ENCODE data around the gene UNC45B. TPM values are rescaled to one million over a fixed set of nuclear protein-coding genes. Genes with fewer than 3 reads are reported as not detected.

UNC45B gene
- total RNA-seq, 2 experiments from 2014 or later = 0.11 to 0.20 TPM

DNA sequence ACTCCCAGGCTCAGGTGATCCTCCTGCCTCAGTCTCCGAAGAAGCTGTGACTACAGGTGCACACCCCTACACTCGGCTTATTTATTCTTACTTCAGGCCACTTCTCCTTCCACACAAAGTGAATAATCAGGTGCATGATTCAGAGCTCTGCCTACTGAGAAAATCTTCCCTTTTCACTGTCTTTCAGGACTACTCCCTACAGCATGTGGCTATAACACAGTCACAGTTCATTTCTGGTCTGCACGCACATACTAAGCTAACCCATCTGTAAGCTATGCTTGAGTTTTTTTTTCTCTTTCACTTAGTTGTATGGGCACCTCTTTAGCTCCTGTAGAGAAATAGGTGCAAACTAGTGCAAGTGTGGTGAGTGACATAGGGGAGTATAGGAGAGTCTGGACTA lies 87.7 kb downstream of the UNC45B start:
- Mint-ChIP-seq H3K36me3 (ENCODE audit: low read depth) (peaks cover 37% of the 10 kb centered on the region), H3K27ac (peak overlapping the region; percentile 100), H3K9me3 (peaks cover 3% of the 10 kb centered on the region), H3K4me3 (peak overlapping the region; percentile 26), H3K4me1 (ENCODE audit: low read depth) (peaks cover 92% of the 10 kb centered on the region), H3K27me3 (no peaks in the 10 kb centered on the region)
- Histone ChIP-seq H3K27me3 (ENCODE audit: control insufficient read depth in 1 of 2, insufficient read depth in 2 of 2, low read length in 2 of 2) (no peaks in the 10 kb centered on the region), H3K4me1 (ENCODE audit: insufficient read depth, low read length) (peaks cover 68% of the 10 kb centered on the region), H3K9me3 (ENCODE audit: control insufficient read depth in 1 of 2, insufficient read depth in 1 of 2, low read length in 2 of 2) (no peaks in the 10 kb centered on the region), H3K27ac (ENCODE audit: low read depth in 1 of 2, low read length in 2 of 2) (no peak overlapping the region), H3K4me3 (ENCODE audit: low read length) (no peak overlapping the region), H3K36me3 (ENCODE audit: insufficient read depth, low read length) (no peaks in the 10 kb centered on the region)
- no peak for ATAC-seq (ENCODE audit: poor library complexity)
- no peak for DNase-seq
- intact Hi-C loops (cut with DNase I, micrococcal nuclease) = no loop called here
- POLR2A ChIA-PET = interaction anchor here (0.6 to 10.9 kb wide), 13 partner anchors 9 to 343 kb away, joined by 3 to 440 read pairs (median 4); partner anchors contain the start of genes PEX12 and SLFN12
- CTCF ChIA-PET = interaction anchor here (0.6 to 1.7 kb wide), 3 partner anchors 43 to 276 kb away, joined by 3 to 4 read pairs (median 3); no protein-coding TSS in a partner anchor
- TF ChIP-seq CTCF (IDR thresholded peaks at IDR 0.05) = no peak

GRCh38 chr17:35235917-35236316 lies 88.3 kb downstream of the UNC45B start:
- POLR2A ChIA-PET = interaction anchor here (0.6 to 10.9 kb wide), 13 partner anchors 9 to 342 kb away, joined by 3 to 440 read pairs (median 4); partner anchors contain the start of genes PEX12 and SLFN12
- peaks cover 3% of the 10 kb centered on the region for H3K9me3 Mint-ChIP-seq

GRCh38 chr17:35236821-35237220 lies 89.2 kb downstream of the UNC45B start:
- Histone ChIP-seq H3K27me3 (ENCODE audit: control insufficient read depth in 1 of 2, insufficient read depth in 2 of 2, low read length in 2 of 2) (no peaks in the 10 kb centered on the region), H3K36me3 (ENCODE audit: insufficient read depth, low read length) (no peaks in the 10 kb centered on the region), H3K4me3 (ENCODE audit: low read length) (no peak overlapping the region), H3K4me1 (ENCODE audit: insufficient read depth, low read length) (peaks cover 73% of the 10 kb centered on the region), H3K9me3 (ENCODE audit: control insufficient read depth in 1 of 2, insufficient read depth in 1 of 2, low read length in 2 of 2) (no peaks in the 10 kb centered on the region), H3K27ac (ENCODE audit: low read depth in 1 of 2, low read length in 2 of 2) (peak overlapping the region; percentile 46 to 99)
- no peak for TF ChIP-seq CTCF (IDR thresholded peaks at IDR 0.05)
- no peak for ATAC-seq (ENCODE audit: poor library complexity)
- ChIA-PET POLR2A (interaction anchor here (0.9 to 10.9 kb wide), 7 partner anchors 8 to 299 kb away, joined by 3 to 440 read pairs (median 5); partner anchors contain the start of gene SLFN12L), CTCF (interaction anchor here (1.1 to 1.7 kb wide), 2 partner anchors 23 to 303 kb away, joined by 3 to 5 read pairs; no protein-coding TSS in a partner anchor)
- no peaks in the 10 kb centered on the region for H3K27me3 Mint-ChIP-seq
- no peak for DNase-seq
- peaks cover 78% of the 10 kb centered on the region for H3K4me1 Mint-ChIP-seq (ENCODE audit: low read depth)
- H3K27ac Mint-ChIP-seq = peak overlapping the region; percentile 100
- peaks cover 35% of the 10 kb centered on the region for H3K36me3 Mint-ChIP-seq (ENCODE audit: low read depth)
- intact Hi-C loops (cut with DNase I, micrococcal nuclease) = loop anchor here in 1 of 2 experiments (2.0 kb wide), 1 partner anchor 16 kb away; no protein-coding TSS in a partner anchor
- peaks cover 3% of the 10 kb centered on the region for H3K9me3 Mint-ChIP-seq
- no peak overlapping the region for H3K4me3 Mint-ChIP-seq

More at GRCh38 chr17:35235917-35236316, 88.3 kb downstream of the UNC45B start:
- CTCF ChIA-PET = interaction anchor here (0.9 to 1.7 kb wide), 2 partner anchors 44 to 65 kb away, joined by 3 to 4 read pairs; no protein-coding TSS in a partner anchor
- no peaks in the 10 kb centered on the region for H3K9me3 ChIP-seq (ENCODE audit: control insufficient read depth in 1 of 2, insufficient read depth in 1 of 2, low read length in 2 of 2)
- H3K27me3 ChIP-seq (ENCODE audit: control insufficient read depth in 1 of 2, insufficient read depth in 2 of 2, low read length in 2 of 2) = no peaks in the 10 kb centered on the region
- Mint-ChIP-seq H3K27ac (peak overlapping the region; percentile 100), H3K27me3 (no peaks in the 10 kb centered on the region), H3K36me3 (ENCODE audit: low read depth) (peaks cover 34% of the 10 kb centered on the region), H3K4me1 (ENCODE audit: low read depth) (peaks cover 87% of the 10 kb centered on the region), H3K4me3 (peak overlapping the region; percentile 26)
- H3K4me3 ChIP-seq (ENCODE audit: low read length) = no peak overlapping the region
- no peaks in the 10 kb centered on the region for H3K36me3 ChIP-seq (ENCODE audit: insufficient read depth, low read length)
- peak overlapping the region in 1 of 2 donors; percentile 11 for H3K27ac ChIP-seq (ENCODE audit: low read depth in 1 of 2, low read length in 2 of 2)
- intact Hi-C loops (cut with DNase I, micrococcal nuclease) = loop anchor here in 1 of 2 experiments (2.0 kb wide), 1 partner anchor 15 kb away; no protein-coding TSS in a partner anchor
- H3K4me1 ChIP-seq (ENCODE audit: insufficient read depth, low read length) = peaks cover 74% of the 10 kb centered on the region
- no peak for TF ChIP-seq CTCF (IDR thresholded peaks at IDR 0.05)
- DNase-seq (peak in 3 of 14 experiments; percentile 25 to 39 (median 35)), ATAC-seq (ENCODE audit: poor library complexity) (peak; percentile 49)
